ENCODE results near the gene CHIT1. TPM values are rescaled to one million over a fixed set of nuclear protein-coding genes. Genes with fewer than 3 reads are reported as not detected.
A peak's percentile ranks its signal among the peaks of the same experiment; 100 is the strongest.
"Not testable (repeated sequence)": the region's sequence is repeated elsewhere in the genome, so short reads cannot be mapped to it uniquely, and the experiment has no call there.

The CHIT1 gene
- total RNA-seq, 1 donor from 2014 or later, result 225 TPM

GRCh38 chr1:203267912-203268311 lies 38.4 kb upstream of the CHIT1 start:
- no peak for ATAC-seq
- intact Hi-C loops (cut with DNase I), result no loop called here
- TF ChIP-seq CTCF (IDR thresholded peaks at IDR 0.05), result no peak
- H3K4me3 ChIP-seq, result peak overlapping the region; percentile 64
- no peaks in the 10 kb centered on the region for H3K27me3 ChIP-seq (ENCODE audit: low read depth)
- H3K36me3 ChIP-seq, result no peaks in the 10 kb centered on the region
- H3K4me1 ChIP-seq, result peaks cover 32% of the 10 kb centered on the region
- H3K27ac ChIP-seq, result peak overlapping the region; percentile 78
- H3K9me3 ChIP-seq, result no peaks in the 10 kb centered on the region
- DNase-seq, result no peak

- intact Hi-C loops (cut with DNase I), result no loop called here
- peak overlapping the region; percentile 78 for H3K27ac ChIP-seq
Observed at GRCh38 chr1:203267347-203267846, 37.9 kb upstream of the CHIT1 start.

GRCh38 chr1:203266140-203266539 lies 36.7 kb upstream of the CHIT1 start:
- H3K27ac ChIP-seq; ATAC-seq; intact Hi-C loops (cut with DNase I); H3K27me3 ChIP-seq (ENCODE audit: low read depth); H3K9me3 ChIP-seq; H3K36me3 ChIP-seq; H3K4me3 ChIP-seq; DNase-seq: not testable (repeated sequence)
- peaks cover 15% of the 10 kb centered on the region for H3K4me1 ChIP-seq

More at GRCh38 chr1:203267347-203267846, 37.9 kb upstream of the CHIT1 start:
- Histone ChIP-seq H3K27me3 (ENCODE audit: low read depth) (no peaks in the 10 kb centered on the region), H3K4me1 (peaks cover 27% of the 10 kb centered on the region), H3K36me3 (no peaks in the 10 kb centered on the region), H3K9me3 (no peaks in the 10 kb centered on the region), H3K4me3 (peak overlapping the region; percentile 64)
- ATAC-seq, result peak; percentile 74 to 82
- TF ChIP-seq CTCF (IDR thresholded peaks at IDR 0.05), result peak; percentile 96
- DNase-seq, result peak; percentile 84

GRCh38 chr1:203265541-203265940 lies 36.1 kb upstream of the CHIT1 start:
- Histone ChIP-seq H3K4me1 (peaks cover 9% of the 10 kb centered on the region), H3K27ac (no peak overlapping the region), H3K9me3 (no peaks in the 10 kb centered on the region), H3K36me3 (no peaks in the 10 kb centered on the region), H3K27me3 (ENCODE audit: low read depth) (no peaks in the 10 kb centered on the region), H3K4me3 (no peak overlapping the region)
- intact Hi-C loops (cut with DNase I), result no loop called here
- DNase-seq, result no peak
- no peak for ATAC-seq
- TF ChIP-seq CTCF (IDR thresholded peaks at IDR 0.05), result no peak

- Histone ChIP-seq H3K9me3 (no peaks in the 10 kb centered on the region), H3K27ac (no peak overlapping the region), H3K4me3 (no peak overlapping the region), H3K4me1 (peaks cover 8% of the 10 kb centered on the region), H3K36me3 (no peaks in the 10 kb centered on the region), H3K27me3 (ENCODE audit: low read depth) (no peaks in the 10 kb centered on the region)
- intact Hi-C loops (cut with DNase I), result no loop called here
- no peak for TF ChIP-seq CTCF (IDR thresholded peaks at IDR 0.05)
- no peak for DNase-seq
- no peak for ATAC-seq
Observed at GRCh38 chr1:203264052-203264501, 34.6 kb upstream of the CHIT1 start.

GRCh38 chr1:203263496-203263895 lies 34.0 kb upstream of the CHIT1 start:
- no peak overlapping the region for H3K27ac ChIP-seq
- no peaks in the 10 kb centered on the region for H3K27me3 ChIP-seq (ENCODE audit: low read depth)
- DNase-seq (no peak), ATAC-seq (no peak)
- intact Hi-C loops (cut with DNase I), result no loop called here
- peaks cover 4% of the 10 kb centered on the region for H3K4me1 ChIP-seq
- H3K36me3 ChIP-seq, result no peaks in the 10 kb centered on the region
- no peaks in the 10 kb centered on the region for H3K9me3 ChIP-seq
- no peak overlapping the region for H3K4me3 ChIP-seq
- TF ChIP-seq CTCF (IDR thresholded peaks at IDR 0.05), result no peak

- H3K27me3 ChIP-seq (ENCODE audit: low read depth); intact Hi-C loops (cut with DNase I); DNase-seq; H3K36me3 ChIP-seq; H3K9me3 ChIP-seq; ATAC-seq; H3K4me3 ChIP-seq; H3K27ac ChIP-seq; H3K4me1 ChIP-seq: not testable (repeated sequence)
Observed at GRCh38 chr1:203256636-203257035, 27.2 kb upstream of the CHIT1 start.

GRCh38 chr1:203254782-203255181 lies 25.3 kb upstream of the CHIT1 start:
- H3K36me3 ChIP-seq; DNase-seq; H3K9me3 ChIP-seq; H3K27ac ChIP-seq; H3K4me1 ChIP-seq; H3K27me3 ChIP-seq (ENCODE audit: low read depth); H3K4me3 ChIP-seq; intact Hi-C loops (cut with DNase I); ATAC-seq: not testable (repeated sequence)
